Omental fat pad (tissue), 4 donors: ENCODE data around the gene CEP41. TPM values are rescaled to one million over a fixed set of nuclear protein-coding genes. Genes with fewer than 3 reads are reported as not detected.

ENCODE experiments used
- ATAC-seq: fragments of 150-250 bp; one replicate; pipeline ENCODE4 v1.9.1; 2016; ENCODE audit warnings: mild to moderate bottlenecking, moderate library complexity; ENCODE audit not compliant: low FRiP score
- DNase-seq: peaks from one replicate; pipeline ENCODE4 v3.0.0-alpha.2; 2019; ENCODE audit warnings: low spot score
- total RNA-seq, 4 donors: library from RNA; depleted of rRNA; stranded (reverse); fragments of >200 nt; gene quantifications; one replicate each; pipeline ENCODE4 v1.1.0, GENCODE V29; 2016
- TF ChIP-seq, protein P1 (sequence below), 3 donors: fragments of 450-650 bp; IDR thresholded peaks; one replicate each; pipeline ENCODE4 v1.5.1; 2016 to 2017; ENCODE audit warnings: antibody characterized with exemption in 3 of 3, mild to moderate bottlenecking in 3 of 3, moderate library complexity in 2 of 3

The CEP41 gene
- total RNA-seq, 4 donors from 2014 or later, result 6.8 to 11.8 (median 8.5) TPM

DNA sequence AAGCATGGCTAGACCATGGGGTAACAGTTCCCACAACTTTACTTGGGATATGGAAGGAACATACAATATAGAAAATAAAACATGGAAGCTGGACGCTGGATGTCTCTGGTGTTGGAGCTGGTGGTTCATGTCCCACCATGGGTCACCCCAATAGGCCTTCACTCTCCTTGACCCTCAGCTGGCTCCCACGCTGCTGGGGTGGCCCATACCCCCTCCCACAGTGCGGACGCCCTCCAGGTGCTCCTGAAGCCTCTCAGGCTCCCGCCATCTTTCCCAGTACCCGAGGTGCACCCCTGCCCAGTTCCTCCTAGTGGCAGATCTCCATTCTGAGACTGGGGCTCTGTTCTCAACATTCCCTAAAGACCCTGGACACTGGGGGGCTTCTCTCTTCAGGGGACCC is 66.3 kb downstream of the CEP41 start:
- no peak for DNase-seq
- TF ChIP-seq, protein P1, sequence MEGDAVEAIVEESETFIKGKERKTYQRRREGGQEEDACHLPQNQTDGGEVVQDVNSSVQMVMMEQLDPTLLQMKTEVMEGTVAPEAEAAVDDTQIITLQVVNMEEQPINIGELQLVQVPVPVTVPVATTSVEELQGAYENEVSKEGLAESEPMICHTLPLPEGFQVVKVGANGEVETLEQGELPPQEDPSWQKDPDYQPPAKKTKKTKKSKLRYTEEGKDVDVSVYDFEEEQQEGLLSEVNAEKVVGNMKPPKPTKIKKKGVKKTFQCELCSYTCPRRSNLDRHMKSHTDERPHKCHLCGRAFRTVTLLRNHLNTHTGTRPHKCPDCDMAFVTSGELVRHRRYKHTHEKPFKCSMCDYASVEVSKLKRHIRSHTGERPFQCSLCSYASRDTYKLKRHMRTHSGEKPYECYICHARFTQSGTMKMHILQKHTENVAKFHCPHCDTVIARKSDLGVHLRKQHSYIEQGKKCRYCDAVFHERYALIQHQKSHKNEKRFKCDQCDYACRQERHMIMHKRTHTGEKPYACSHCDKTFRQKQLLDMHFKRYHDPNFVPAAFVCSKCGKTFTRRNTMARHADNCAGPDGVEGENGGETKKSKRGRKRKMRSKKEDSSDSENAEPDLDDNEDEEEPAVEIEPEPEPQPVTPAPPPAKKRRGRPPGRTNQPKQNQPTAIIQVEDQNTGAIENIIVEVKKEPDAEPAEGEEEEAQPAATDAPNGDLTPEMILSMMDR (IDR thresholded peaks at IDR 0.05), result no peak
- no peak for ATAC-seq

DNA sequence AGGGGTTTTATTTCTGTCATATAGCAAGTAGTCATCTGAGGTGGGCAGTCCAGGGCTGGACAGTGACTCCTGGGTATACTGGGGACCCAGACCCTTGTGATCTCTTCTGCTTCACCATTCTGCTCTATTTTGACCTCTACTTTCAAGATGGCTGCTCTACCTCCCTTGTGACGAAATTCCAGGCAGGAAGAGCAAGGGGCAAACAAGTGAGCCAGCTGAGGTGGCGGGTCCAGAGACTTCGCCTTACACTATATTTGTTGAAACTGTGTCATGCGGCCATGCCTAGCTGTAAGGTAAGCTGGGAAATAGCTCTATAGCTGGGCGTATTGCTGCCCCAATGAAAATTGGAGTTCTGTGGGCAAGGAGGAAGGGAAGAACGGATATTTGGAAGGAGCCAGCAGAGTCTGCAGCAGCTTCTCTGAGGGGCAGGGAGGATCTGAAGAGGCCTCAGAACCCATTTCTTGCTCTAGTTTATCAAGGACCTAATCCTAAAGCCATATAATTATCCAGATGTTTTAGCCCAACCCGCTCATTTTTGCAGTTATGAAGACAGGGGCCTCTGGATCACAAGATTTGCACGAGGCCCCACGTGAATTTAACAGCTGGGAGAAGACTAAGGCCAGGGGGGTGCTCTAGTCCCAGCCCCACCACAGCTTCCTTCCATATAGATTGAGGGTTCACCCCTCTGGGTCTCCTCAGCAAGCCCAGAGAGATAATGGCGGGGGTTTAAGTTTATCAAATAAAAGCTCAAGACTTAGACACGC is 68.2 kb downstream of the CEP41 start:
- DNase-seq (no peak), ATAC-seq (no peak)
- TF ChIP-seq, protein P1 (IDR thresholded peaks at IDR 0.05), result no peak

DNA sequence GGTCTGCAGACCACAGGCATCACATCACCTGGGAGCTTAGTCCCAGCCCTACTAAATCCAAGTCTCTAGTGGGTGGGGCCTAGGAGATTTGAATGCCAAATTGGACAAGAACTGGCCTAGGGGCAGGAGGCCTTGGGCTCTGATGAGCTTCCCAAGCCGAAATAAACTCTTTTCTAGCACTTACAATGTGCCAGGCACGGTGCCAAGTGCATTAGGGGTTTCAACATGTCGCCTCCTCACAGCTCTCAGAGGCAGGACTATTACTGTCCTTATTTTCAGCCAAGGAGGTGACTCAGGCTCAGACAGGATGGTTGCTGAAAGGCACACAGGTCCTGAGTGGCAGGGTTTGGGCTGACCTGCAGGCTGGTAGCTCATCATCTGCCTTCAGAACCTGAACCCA is 69.8 kb downstream of the CEP41 start:
- ATAC-seq (no peak), DNase-seq (peak; percentile 68)
- TF ChIP-seq, protein P1 (IDR thresholded peaks at IDR 0.05), result no peak

DNA sequence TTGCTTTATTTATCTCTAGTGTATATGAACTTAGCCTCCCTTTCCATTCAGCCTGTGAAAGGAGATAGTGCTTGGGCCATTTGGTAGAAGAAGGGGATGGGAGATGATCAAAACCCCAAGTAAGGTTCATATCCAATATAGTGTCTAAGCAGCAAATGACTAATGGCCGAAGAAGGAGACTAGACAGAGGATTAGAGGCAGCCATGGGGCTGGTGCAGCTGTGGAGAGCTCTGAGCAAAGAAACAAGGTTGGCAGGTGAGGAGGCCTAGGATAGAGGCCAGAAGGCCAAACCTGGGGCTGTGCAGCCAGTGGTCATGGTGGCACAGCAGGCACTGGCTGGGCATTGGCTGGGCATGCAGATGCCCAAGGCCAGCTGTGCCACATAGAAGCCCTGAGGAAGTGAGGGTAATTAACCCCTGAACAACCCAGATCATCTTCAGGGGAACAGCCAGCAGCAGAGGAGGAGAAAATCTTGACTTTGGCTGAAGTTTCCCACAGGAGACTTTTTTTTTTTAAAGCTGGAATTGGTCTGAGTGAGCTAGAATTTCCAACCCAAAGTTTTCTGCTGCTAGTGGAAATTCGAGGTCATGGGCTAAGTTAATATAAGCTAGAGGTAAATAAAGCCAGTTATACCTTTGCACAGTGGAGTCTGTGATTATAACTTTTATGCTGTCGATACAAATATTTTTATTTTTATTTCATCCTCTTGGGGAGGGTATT is 70.8 kb downstream of the CEP41 start:
- TF ChIP-seq, protein P1 (IDR thresholded peaks at IDR 0.05), result no peak
- DNase-seq, result no peak
- ATAC-seq, result no peak

DNA sequence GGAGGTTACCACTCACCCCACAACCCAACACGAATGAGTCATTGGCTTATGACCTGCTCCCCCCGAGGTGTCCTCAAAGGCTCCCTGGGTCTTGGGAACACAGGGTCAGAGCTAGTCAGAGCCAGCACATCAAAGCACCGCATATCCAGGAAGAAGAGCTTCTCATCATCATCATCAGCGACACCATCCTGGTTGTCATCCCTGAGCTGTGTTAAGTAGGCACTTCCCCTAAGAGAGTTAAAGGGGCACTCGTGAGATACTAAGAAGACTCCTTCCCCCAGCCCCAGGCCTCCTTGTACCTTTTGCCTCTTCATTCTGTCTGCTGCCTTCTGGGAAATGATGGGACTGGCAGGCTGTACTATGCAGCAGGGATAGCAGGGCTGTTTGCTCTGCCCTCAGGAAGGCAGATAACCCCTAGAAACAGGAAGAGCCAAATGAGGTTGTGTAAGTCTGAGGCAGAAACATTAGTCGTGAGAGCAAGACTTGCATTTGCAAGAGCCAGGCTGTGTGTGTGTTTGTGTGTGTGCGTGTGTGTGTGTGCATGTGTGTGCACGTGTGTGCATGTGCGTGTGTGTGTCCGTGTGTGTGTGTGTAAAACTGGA is 71.6 kb downstream of the CEP41 start:
- ATAC-seq (peak; percentile 75), DNase-seq (peak; percentile 37)
- TF ChIP-seq, protein P1 (IDR thresholded peaks at IDR 0.05), result no peak

DNA sequence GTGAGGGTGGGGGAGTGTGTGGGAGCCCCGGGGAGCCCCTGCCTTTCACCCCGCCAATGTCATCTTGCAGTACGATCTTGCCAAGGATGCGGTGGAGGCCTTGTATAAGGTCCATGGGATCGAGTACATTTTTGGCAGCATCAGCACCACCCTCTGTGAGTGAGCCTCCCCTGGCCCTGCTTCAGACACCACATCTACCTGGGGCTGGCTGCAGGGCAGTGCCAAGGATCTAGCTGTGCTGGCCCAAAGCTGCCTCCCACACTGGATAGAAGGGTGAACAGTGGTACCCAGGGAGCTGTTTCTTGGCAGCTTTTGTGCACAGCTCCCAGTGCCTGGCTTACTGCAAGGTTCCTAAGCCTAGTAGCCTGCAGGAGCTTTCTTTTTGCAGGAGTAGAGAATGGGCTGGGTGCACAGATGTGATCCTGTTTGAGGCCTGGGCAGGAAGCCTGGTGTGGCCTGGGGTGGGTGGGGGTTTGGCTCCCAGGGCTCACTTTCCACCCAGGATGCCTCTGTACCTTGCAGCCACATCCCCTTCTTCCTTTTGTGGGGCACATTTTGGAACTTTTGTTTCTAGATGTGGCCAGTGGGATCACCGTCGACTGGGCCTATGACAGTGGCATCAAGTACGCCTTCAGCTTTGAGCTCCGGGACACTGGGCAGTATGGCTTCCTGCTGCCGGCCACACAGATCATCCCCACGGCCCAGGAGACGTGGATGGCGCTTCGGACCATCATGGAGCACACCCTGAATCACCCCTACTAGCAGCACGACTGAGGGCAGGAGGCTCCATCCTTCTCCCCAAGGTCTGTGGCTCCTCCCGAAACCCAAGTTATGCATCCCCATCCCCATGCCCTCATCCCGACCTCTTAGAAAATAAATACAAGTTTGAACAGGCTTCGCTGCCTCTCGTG is 72.7 kb downstream of the CEP41 start:
- ATAC-seq (no peak), DNase-seq (no peak)
- TF ChIP-seq, protein P1 (IDR thresholded peaks at IDR 0.05), result no peak
